Loucy (cell line): ENCODE measurements around the gene KCNH4.

ENCODE experiments used
- EZH2phosphoT487 ChIP-seq: fragments of 200-600 bp; IDR thresholded peaks from 2 replicates; pipeline ENCODE4 v1.6.1; 2018; ENCODE audit warnings: antibody characterized with exemption, mild to moderate bottlenecking, moderate library complexity, borderline replicate concordance
- TF ChIP-seq, protein P1 (sequence below): fragments of 200-600 bp; sonication (generic); conservative IDR thresholded peaks from 2 replicates; pipeline ENCODE4 v1.5.1; 2014; ENCODE audit warnings: mild to moderate bottlenecking, antibody characterized with exemption, low read length

GRCh38 chr17:42131981-42132432 is 48.9 kb downstream of the KCNH4 start:
- TF ChIP-seq, protein P1, sequence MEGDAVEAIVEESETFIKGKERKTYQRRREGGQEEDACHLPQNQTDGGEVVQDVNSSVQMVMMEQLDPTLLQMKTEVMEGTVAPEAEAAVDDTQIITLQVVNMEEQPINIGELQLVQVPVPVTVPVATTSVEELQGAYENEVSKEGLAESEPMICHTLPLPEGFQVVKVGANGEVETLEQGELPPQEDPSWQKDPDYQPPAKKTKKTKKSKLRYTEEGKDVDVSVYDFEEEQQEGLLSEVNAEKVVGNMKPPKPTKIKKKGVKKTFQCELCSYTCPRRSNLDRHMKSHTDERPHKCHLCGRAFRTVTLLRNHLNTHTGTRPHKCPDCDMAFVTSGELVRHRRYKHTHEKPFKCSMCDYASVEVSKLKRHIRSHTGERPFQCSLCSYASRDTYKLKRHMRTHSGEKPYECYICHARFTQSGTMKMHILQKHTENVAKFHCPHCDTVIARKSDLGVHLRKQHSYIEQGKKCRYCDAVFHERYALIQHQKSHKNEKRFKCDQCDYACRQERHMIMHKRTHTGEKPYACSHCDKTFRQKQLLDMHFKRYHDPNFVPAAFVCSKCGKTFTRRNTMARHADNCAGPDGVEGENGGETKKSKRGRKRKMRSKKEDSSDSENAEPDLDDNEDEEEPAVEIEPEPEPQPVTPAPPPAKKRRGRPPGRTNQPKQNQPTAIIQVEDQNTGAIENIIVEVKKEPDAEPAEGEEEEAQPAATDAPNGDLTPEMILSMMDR: no peak
- no peak for TF ChIP-seq EZH2phosphoT487
